ENCODE measurements around the gene SPAG16.

Gene SPAG16

GRCh38 chr2:213284105-213285090 is at the start of gene SPAG16:
SPAG16 (plus strand) TSS chr2:213284464.
- DNase-seq: peak; percentile 90

GRCh38 chr2:213234641-213235040 is 49.6 kb upstream of the SPAG16 start:
- no peak for DNase-seq

- DNase-seq: no peak
Observed at GRCh38 chr2:213235741-213236140, 48.5 kb upstream of the SPAG16 start.

GRCh38 chr2:213237251-213237650 is 47.0 kb upstream of the SPAG16 start:
- DNase-seq: no peak

- DNase-seq: no peak
Observed at GRCh38 chr2:213237787-213238186, 46.5 kb upstream of the SPAG16 start.

- DNase-seq: no peak
Observed at GRCh38 chr2:213238753-213239495, 45.3 kb upstream of the SPAG16 start.

GRCh38 chr2:213241817-213242216 is 42.4 kb upstream of the SPAG16 start:
- DNase-seq: no peak

GRCh38 chr2:213242653-213243052 is 41.6 kb upstream of the SPAG16 start:
- DNase-seq: no peak

- no peak for DNase-seq
Observed at GRCh38 chr2:213243189-213244044, 40.8 kb upstream of the SPAG16 start.

- peak; percentile 16 for DNase-seq
Observed at GRCh38 chr2:213246497-213247281, 37.6 kb upstream of the SPAG16 start.

- no peak for DNase-seq
Observed at GRCh38 chr2:213247566-213247965, 36.7 kb upstream of the SPAG16 start.

- DNase-seq: no peak
Observed at GRCh38 chr2:213248637-213249036, 35.6 kb upstream of the SPAG16 start.

- DNase-seq: no peak
Observed at GRCh38 chr2:213249502-213249901, 34.8 kb upstream of the SPAG16 start.

GRCh38 chr2:213251618-213252017 is 32.6 kb upstream of the SPAG16 start:
- peak; percentile 53 for DNase-seq

GRCh38 chr2:213252206-213252605 is 32.1 kb upstream of the SPAG16 start:
- DNase-seq: no peak

- no peak for DNase-seq
Observed at GRCh38 chr2:213253162-213253561, 31.1 kb upstream of the SPAG16 start.

- no peak for DNase-seq
Observed at GRCh38 chr2:213259266-213259665, 25.0 kb upstream of the SPAG16 start.

GRCh38 chr2:213261237-213261636 is 23.0 kb upstream of the SPAG16 start:
- DNase-seq: no peak

- DNase-seq: no peak
Observed at GRCh38 chr2:213261715-213262114, 22.5 kb upstream of the SPAG16 start.

GRCh38 chr2:213265679-213266078 is 18.6 kb upstream of the SPAG16 start:
- no peak for DNase-seq

GRCh38 chr2:213266421-213266820 is 17.8 kb upstream of the SPAG16 start:
- DNase-seq: no peak

- DNase-seq: no peak
Observed at GRCh38 chr2:213271947-213272346, 12.3 kb upstream of the SPAG16 start.

Measured in KG1 (cell line).